Measurements from ENCODE around the gene VSTM4.

- TF ChIP-seq CTCF (IDR thresholded peaks at IDR 0.05; ENCODE audit: low read depth, low read length) = no peak
- no peak for TF ChIP-seq MAX (IDR thresholded peaks at IDR 0.05; ENCODE audit: low read depth, low read length)
Measured at GRCh38 chr10:49144058-49144720, 28.9 kb upstream of the VSTM4 start.

Measured in NB4 (cell line).